H9 (cell line): ENCODE measurements around the gene ARID3A. TPM values are rescaled to one million over a fixed set of nuclear protein-coding genes. Genes with fewer than 3 reads are reported as not detected.

ENCODE experiments used
- DNase-seq: peaks from one replicate; pipeline ENCODE4 v3.0.0-alpha.2; 2017
- H2AFZ ChIP-seq: one replicate; pipeline ENCODE4 v1.6.1; 2013; ENCODE audit warnings: mild to moderate bottlenecking, low read length, control low read depth, moderate library complexity
- H2AK5ac ChIP-seq: 2 replicates; pipeline ENCODE4 v1.6.1; 2013; ENCODE audit warnings: low read length, control low read depth, mixed read lengths; ENCODE audit not compliant: insufficient read length
- H2BK120ac ChIP-seq: one replicate; pipeline ENCODE4 v1.6.1; 2013; ENCODE audit warnings: low read depth, mild to moderate bottlenecking, low read length, control low read depth, inconsistent platforms; ENCODE audit not compliant: poor library complexity, severe bottlenecking
- H2BK12ac ChIP-seq: 2 replicates; pipeline ENCODE4 v1.6.1; 2013; ENCODE audit warnings: low read length, control low read depth, mixed read lengths, low read depth; ENCODE audit not compliant: insufficient read length
- H2BK15ac ChIP-seq: 2 replicates; pipeline ENCODE4 v1.6.1; 2013; ENCODE audit warnings: low read depth, low read length, control low read depth
- H2BK20ac ChIP-seq: one replicate; pipeline ENCODE4 v1.6.1; 2013; ENCODE audit warnings: low read depth, mild to moderate bottlenecking, low read length, control low read depth, inconsistent platforms; ENCODE audit not compliant: poor library complexity, severe bottlenecking
- H2BK5ac ChIP-seq: 2 replicates; pipeline ENCODE4 v1.6.1; 2013; ENCODE audit warnings: low read length, control low read depth, mixed read lengths; ENCODE audit not compliant: insufficient read length
- H3K14ac ChIP-seq: 2 replicates; pipeline ENCODE4 v1.6.1; 2013; ENCODE audit warnings: low read length, control low read depth; ENCODE audit not compliant: insufficient read depth
- H3K18ac ChIP-seq: 2 replicates; pipeline ENCODE4 v1.6.1; 2013; ENCODE audit warnings: low read depth, mild to moderate bottlenecking, mixed read lengths, low read length, control low read depth; ENCODE audit not compliant: insufficient read length
- H3K23ac ChIP-seq: 2 replicates; pipeline ENCODE4 v1.6.1; 2013; ENCODE audit warnings: low read length, control low read depth, mixed read lengths, low read depth; ENCODE audit not compliant: insufficient read length
- H3K23me2 ChIP-seq: 2 replicates; pipeline ENCODE4 v1.6.1; 2013; ENCODE audit warnings: low read depth, mild to moderate bottlenecking, mixed read lengths, low read length, control low read depth; ENCODE audit not compliant: insufficient read length, poor library complexity, severe bottlenecking
- H3K27ac ChIP-seq: 2 replicates; pipeline ENCODE4 v1.5.1; 2013; ENCODE audit warnings: low read length, control low read depth, mixed read lengths, low read depth; ENCODE audit not compliant: insufficient read length
- H3K27me3 ChIP-seq: 2 replicates; pipeline ENCODE4 v1.6.1; 2013; ENCODE audit warnings: low read length, control low read depth, inconsistent platforms; ENCODE audit not compliant: insufficient read depth
- H3K4ac ChIP-seq: 2 replicates; pipeline ENCODE4 v1.6.1; 2013; ENCODE audit warnings: low read depth, mild to moderate bottlenecking, control low read depth, inconsistent platforms, low read length, moderate library complexity
- H3K4me1 ChIP-seq: 2 replicates; pipeline ENCODE4 v1.6.1; 2013; ENCODE audit warnings: low read length, control low read depth, inconsistent platforms; ENCODE audit not compliant: insufficient read depth
- H3K4me2 ChIP-seq: 2 replicates; pipeline ENCODE4 v1.6.1; 2013; ENCODE audit warnings: low read length, control low read depth, mixed read lengths; ENCODE audit not compliant: insufficient read length, insufficient read depth
- H3K56ac ChIP-seq: 2 replicates; pipeline ENCODE4 v1.6.1; 2013; ENCODE audit warnings: low read depth, mild to moderate bottlenecking, mixed read lengths, low read length, control low read depth; ENCODE audit not compliant: insufficient read length
- H3K79me1 ChIP-seq: 2 replicates; pipeline ENCODE4 v1.6.1; 2013; ENCODE audit warnings: low read depth, mild to moderate bottlenecking, moderate library complexity, low read length, control low read depth, inconsistent platforms; ENCODE audit not compliant: insufficient read depth, poor library complexity, severe bottlenecking
- H3K79me2 ChIP-seq: 2 replicates; pipeline ENCODE4 v1.6.1; 2013; ENCODE audit warnings: low read length, control low read depth, inconsistent platforms; ENCODE audit not compliant: insufficient read depth
- H3K9ac ChIP-seq: 2 replicates; pipeline ENCODE4 v1.6.1; 2013; ENCODE audit warnings: low read length, control low read depth, mixed read lengths; ENCODE audit not compliant: insufficient read length; ENCODE audit errors: extremely low read depth
- H3K9me3 ChIP-seq: one replicate; pipeline ENCODE4 v1.6.1; 2013; ENCODE audit warnings: low read depth, low read length, inconsistent platforms; ENCODE audit not compliant: control insufficient read depth
- H3T11ph ChIP-seq: one replicate; pipeline ENCODE4 v1.6.1; 2013; ENCODE audit warnings: mild to moderate bottlenecking, low read length, control low read depth, inconsistent platforms
- H4K20me1 ChIP-seq: one replicate; pipeline ENCODE4 v1.6.1; 2013; ENCODE audit not compliant: control insufficient read depth, insufficient read length, insufficient read depth
- H4K5ac ChIP-seq: 2 replicates; pipeline ENCODE4 v1.6.1; 2013; ENCODE audit warnings: low read depth, mild to moderate bottlenecking, mixed read lengths, low read length, control low read depth; ENCODE audit not compliant: insufficient read length
- H4K8ac ChIP-seq: replicated peaks from 2 replicates; pipeline ENCODE4 v1.6.1; 2013; ENCODE audit warnings: low read length, control low read depth, mixed read lengths, low read depth; ENCODE audit not compliant: insufficient read length
- H4K91ac ChIP-seq: 2 replicates; pipeline ENCODE4 v1.6.1; 2013; ENCODE audit warnings: low read depth, mild to moderate bottlenecking, moderate library complexity, mixed read lengths, low read length, control low read depth; ENCODE audit not compliant: insufficient read length
- H3K27ac Mint-ChIP-seq, 3 experiments: 2 replicates in 2 of 3; 3 replicates in 1 of 3; pipeline ENCODE4 v1.8.0; 2020 to 2021; ENCODE audit warnings: mixed read lengths in 3 of 3, mild to moderate bottlenecking in 1 of 3, moderate library complexity in 1 of 3
- H3K27me3 Mint-ChIP-seq: 2 replicates; pipeline ENCODE4 v1.8.0; 2021; ENCODE audit warnings: low read depth, mild to moderate bottlenecking, moderate library complexity, mixed read lengths
- H3K36me3 Mint-ChIP-seq, 3 experiments: 2 replicates in 2 of 3; 3 replicates in 1 of 3; pipeline ENCODE4 v1.8.0; 2020 to 2021; ENCODE audit warnings: low read depth in 3 of 3, mixed read lengths in 3 of 3; ENCODE audit not compliant: insufficient read depth in 1 of 3
- H3K4me1 Mint-ChIP-seq, 2 experiments: 2 replicates each; pipeline ENCODE4 v1.8.0; 2020; ENCODE audit warnings: mixed read lengths in 2 of 2
- H3K4me3 Mint-ChIP-seq, 2 experiments: 2 replicates in 1 of 2; 3 replicates in 1 of 2; pipeline ENCODE4 v1.8.0; 2020 to 2021; ENCODE audit warnings: mild to moderate bottlenecking in 2 of 2, mixed read lengths in 2 of 2, moderate library complexity in 1 of 2
- H3K9me3 Mint-ChIP-seq, 2 experiments: 2 replicates in 1 of 2; 3 replicates in 1 of 2; pipeline ENCODE4 v1.8.0; 2020; ENCODE audit warnings: mild to moderate bottlenecking in 2 of 2, mixed read lengths in 2 of 2, moderate library complexity in 1 of 2
- CTCF ChIP-seq: fragments of 200-600 bp; sonication (generic); conservative IDR thresholded peaks from 3 replicates; pipeline ENCODE4 v1.8.0; 2021; ENCODE audit warnings: antibody characterized with exemption, mild to moderate bottlenecking
- WGBS: extraction: QIAGEN DNeasy Blood & Tissue Kit; methylation state at CpG from one replicate; pipeline ENCODE4 v1.1.7; 2013; ENCODE audit warnings: missing lambda C conversion rate, low lambda C conversion rate, mixed read lengths; ENCODE audit not compliant: insufficient read length; ENCODE audit errors: extremely low coverage; 5-methylcytosine and 5-hydroxymethylcytosine counted together
- total RNA-seq: library from RNA; stranded (reverse); gene quantifications from 2 replicates; pipeline ENCODE4 v1.2.1, GENCODE V29; 2021

Gene ARID3A
- total RNA-seq, 1 experiment from 2014 or later, result 98.3 TPM

GRCh38 chr19:897442-898039, 28.3 kb upstream of the ARID3A start:
- Mint-ChIP-seq H3K4me1 (peaks cover 6 to 22% of the 10 kb centered on the region in 2 experiments), H3K4me3 (no peak overlapping the region), H3K36me3 (peaks cover 2 to 23% (median 22%) of the 10 kb centered on the region in 3 experiments; a peak in 6 of 7 replicates), H3K27ac (peak overlapping the region in 1 of 3 experiments; percentile 49; a peak in 2 of 7 replicates), H3K27me3 (peaks cover 4% of the 10 kb centered on the region; the same call in 1 of the 2 replicates), H3K9me3 (no peaks in the 10 kb centered on the region; a peak in 1 of 5 replicates)
- Histone ChIP-seq H3T11ph (no peak overlapping the region), H4K91ac (no peak overlapping the region), H2BK15ac (no peak overlapping the region), H3K56ac (no peak overlapping the region), H3K79me1 (no peaks in the 10 kb centered on the region), H3K27me3 (no peaks in the 10 kb centered on the region), H3K79me2 (no peaks in the 10 kb centered on the region; the same call in 1 of the 2 replicates), H3K23me2 (no peaks in the 10 kb centered on the region), H4K20me1 (no peaks in the 10 kb centered on the region), H2AFZ (no peak overlapping the region), H3K23ac (no peak overlapping the region), H2BK120ac (no peak overlapping the region), H3K4me1 (no peaks in the 10 kb centered on the region; the same call in 1 of the 2 replicates), H3K27ac (no peak overlapping the region), H3K4me2 (no peak overlapping the region), H4K5ac (no peak overlapping the region), H3K14ac (no peak overlapping the region), H3K4ac (no peak overlapping the region), H3K18ac (no peak overlapping the region), H3K9me3 (no peaks in the 10 kb centered on the region), H3K9ac (no peak overlapping the region), H2BK12ac (no peak overlapping the region), H4K8ac (no peak overlapping the region), H2BK5ac (no peak overlapping the region), H2BK20ac (no peak overlapping the region), H2AK5ac (no peak overlapping the region)
- no CpG with 5 or more reads among the region's 26 CpGs for WGBS
- TF ChIP-seq CTCF, result peak; percentile 47
- peak; percentile 71 for DNase-seq
